Ramos (cell line): ENCODE data around the gene HBA2.
"Not testable (repeated sequence)": the region's sequence is repeated elsewhere in the genome, so short reads cannot be mapped to it uniquely, and the experiment has no call there.

ENCODE experiments used
- in situ Hi-C: fragments of 300-500 bp; cut with MboI; formaldehyde crosslinking; loops from one replicate; pipeline ENCODE4 v1.14.3; 2022; ENCODE audit warnings: low sequenced_read_pairs; ENCODE audit not compliant: unreplicated experiment

HBA2 gene

GRCh38 chr16:173211-173854 is 657 bp downstream of the HBA2 start:
- in situ Hi-C loops = not testable (repeated sequence)

- in situ Hi-C loops = not testable (repeated sequence)
Measured at GRCh38 chr16:173928-174769, 1.5 kb downstream of the HBA2 start.

GRCh38 chr16:175011-175949 is 2.6 kb downstream of the HBA2 start:
- in situ Hi-C loops = no loop called here

- in situ Hi-C loops = not testable (repeated sequence)
Measured at GRCh38 chr16:176006-176405, 3.3 kb downstream of the HBA2 start.

GRCh38 chr16:176477-177382 is 4.1 kb downstream of the HBA2 start, which contains the start of gene HBA1:
TSS of gene HBA1 (plus strand) at chr16:176680. CDS start at chr16:176717, 37 bp downstream.
- in situ Hi-C loops = not testable (repeated sequence)

GRCh38 chr16:177394-177822 is 4.7 kb downstream of the HBA2 start:
- in situ Hi-C loops = no loop called here

GRCh38 chr16:177981-178667 is 5.4 kb downstream of the HBA2 start:
- in situ Hi-C loops = no loop called here

- in situ Hi-C loops = no loop called here
Measured at GRCh38 chr16:178668-179015, 6.0 kb downstream of the HBA2 start.

GRCh38 chr16:179211-180092 is 6.8 kb downstream of the HBA2 start:
- in situ Hi-C loops = no loop called here

GRCh38 chr16:180101-180675 is 7.5 kb downstream of the HBA2 start, which contains the start of gene HBQ1:
TSS of gene HBQ1 (plus strand) at chr16:180459. CDS start at chr16:180487, 28 bp downstream.
- in situ Hi-C loops = no loop called here

GRCh38 chr16:180681-181564 is 8.2 kb downstream of the HBA2 start:
- in situ Hi-C loops = no loop called here

GRCh38 chr16:181565-182021 is 8.9 kb downstream of the HBA2 start:
- in situ Hi-C loops = no loop called here

- in situ Hi-C loops = no loop called here
Measured at GRCh38 chr16:183005-183404, 10.3 kb downstream of the HBA2 start.

- in situ Hi-C loops = no loop called here
Measured at GRCh38 chr16:185213-185612, 12.5 kb downstream of the HBA2 start.

- in situ Hi-C loops = no loop called here
Measured at GRCh38 chr16:185691-186090, 13.0 kb downstream of the HBA2 start.

- in situ Hi-C loops = no loop called here
Measured at GRCh38 chr16:187330-187729, 14.7 kb downstream of the HBA2 start.

GRCh38 chr16:188674-189073 is 16.0 kb downstream of the HBA2 start:
- in situ Hi-C loops = no loop called here
